ENCODE data around the gene LUC7L3. TPM values are rescaled to one million over a fixed set of nuclear protein-coding genes. Genes with fewer than 3 reads are reported as not detected.

LUC7L3 gene
- total and polyA plus RNA-seq, 2 of the 13 experiments (the other 11 are each of a cell fraction or from before 2014, with no cell fraction given), result 108 to 120 TPM

DNA sequence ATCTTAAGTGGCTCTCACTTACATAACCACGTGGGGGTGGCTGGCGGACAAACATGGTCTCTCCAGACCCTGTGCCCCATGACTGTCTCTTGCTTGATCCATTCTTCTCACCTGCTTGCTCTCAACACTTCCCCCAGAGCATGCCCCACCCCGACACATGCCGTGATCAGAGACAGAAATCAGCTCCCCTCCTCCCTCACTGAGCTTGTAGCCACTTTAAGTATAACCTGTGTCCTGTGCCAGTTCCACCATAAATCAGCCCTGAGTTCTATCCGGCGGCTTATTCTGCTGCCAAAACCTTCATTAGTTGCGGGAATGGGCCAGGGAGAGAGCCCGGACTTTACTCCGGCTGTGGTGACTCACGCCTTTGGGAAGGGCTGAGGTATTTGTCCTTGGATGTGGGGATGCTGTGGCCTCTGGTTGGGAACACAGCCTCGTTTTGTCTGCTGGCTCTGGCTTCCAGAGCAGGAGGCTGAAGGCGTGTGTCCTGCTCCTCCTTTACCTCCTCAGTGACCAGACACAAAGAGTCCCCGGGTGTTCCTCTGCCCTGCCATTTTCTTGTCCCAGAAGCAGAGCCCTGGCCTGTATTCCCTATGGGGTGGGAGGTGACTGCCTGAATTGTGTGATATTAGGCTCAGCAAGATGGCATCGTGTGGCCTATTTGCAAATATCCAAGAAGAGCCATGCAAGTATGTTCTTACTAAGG lies 32.8 kb upstream of the LUC7L3 start (continued):
- TF ChIP-seq TOPORS (CRISPR knock-in tag; IDR thresholded peaks at IDR 0.05) (no peak; the same call in 1 of the 2 replicates), MBNL3 (CRISPR knock-in tag; conservative IDR thresholded peaks at IDR 0.05) (no peak), ZNF232 (CRISPR knock-in tag; IDR thresholded peaks at IDR 0.05; ENCODE audit: borderline replicate concordance) (peak; percentile 84; the same call in 1 of the 2 replicates), TCF7 (IDR thresholded peaks at IDR 0.05; ENCODE audit: low read depth) (peak; percentile 49; the same call in 1 of the 2 replicates), ZNF766 (CRISPR knock-in tag; IDR thresholded peaks at IDR 0.05; ENCODE audit: borderline replicate concordance) (no peak), ZNF20 (CRISPR knock-in tag; IDR thresholded peaks at IDR 0.05) (0 out of 2 replicates have a peak, but pooled peaks have one; percentile 13), SNAPC2 (CRISPR knock-in tag; IDR thresholded peaks at IDR 0.05) (no peak; the same call in 1 of the 2 replicates), ZNF747 (CRISPR knock-in tag; IDR thresholded peaks at IDR 0.05; ENCODE audit: borderline replicate concordance) (peak; percentile 81; the same call in 1 of the 2 replicates), SALL2 (CRISPR knock-in tag; IDR thresholded peaks at IDR 0.05) (no peak; the same call in none of the 2 replicates), ARHGAP35 (CRISPR knock-in tag; IDR thresholded peaks at IDR 0.05; ENCODE audit: borderline replicate concordance) (no peak), MTF1 (CRISPR knock-in tag; IDR thresholded peaks at IDR 0.05) (no peak), HNF4G (IDR thresholded peaks at IDR 0.05; ENCODE audit: borderline replicate concordance, low read depth, low read length) (peak; percentile 91), HNF4G (CRISPR knock-in tag; IDR thresholded peaks at IDR 0.05; ENCODE audit: borderline replicate concordance, low read depth) (peak; percentile 96), ZNF761 (CRISPR knock-in tag; conservative IDR thresholded peaks at IDR 0.05) (no peak; the same call in 1 of the 2 replicates), ZNF136 (CRISPR knock-in tag; IDR thresholded peaks at IDR 0.05; ENCODE audit: low read depth) (peak; percentile 90; the same call in 1 of the 2 replicates), TRIM24 (CRISPR knock-in tag; IDR thresholded peaks at IDR 0.05) (no peak), ZNF552 (CRISPR knock-in tag; IDR thresholded peaks at IDR 0.05; ENCODE audit: borderline replicate concordance) (peak; percentile 49; the same call in 1 of the 2 replicates), PTBP1 (IDR thresholded peaks at IDR 0.05; ENCODE audit: low read depth, low read length, poor library complexity, severe bottlenecking) (no peak)
- TF ChIP-seq, protein P1, sequence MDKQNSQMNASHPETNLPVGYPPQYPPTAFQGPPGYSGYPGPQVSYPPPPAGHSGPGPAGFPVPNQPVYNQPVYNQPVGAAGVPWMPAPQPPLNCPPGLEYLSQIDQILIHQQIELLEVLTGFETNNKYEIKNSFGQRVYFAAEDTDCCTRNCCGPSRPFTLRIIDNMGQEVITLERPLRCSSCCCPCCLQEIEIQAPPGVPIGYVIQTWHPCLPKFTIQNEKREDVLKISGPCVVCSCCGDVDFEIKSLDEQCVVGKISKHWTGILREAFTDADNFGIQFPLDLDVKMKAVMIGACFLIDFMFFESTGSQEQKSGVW (CRISPR knock-in tag; IDR thresholded peaks at IDR 0.05; ENCODE audit: borderline replicate concordance), result no peak
- TF ChIP-seq, protein P2, sequence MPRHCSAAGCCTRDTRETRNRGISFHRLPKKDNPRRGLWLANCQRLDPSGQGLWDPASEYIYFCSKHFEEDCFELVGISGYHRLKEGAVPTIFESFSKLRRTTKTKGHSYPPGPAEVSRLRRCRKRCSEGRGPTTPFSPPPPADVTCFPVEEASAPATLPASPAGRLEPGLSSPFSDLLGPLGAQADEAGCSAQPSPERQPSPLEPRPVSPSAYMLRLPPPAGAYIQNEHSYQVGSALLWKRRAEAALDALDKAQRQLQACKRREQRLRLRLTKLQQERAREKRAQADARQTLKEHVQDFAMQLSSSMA (CRISPR knock-in tag; IDR thresholded peaks at IDR 0.05), result peak; percentile 78
- TF ChIP-seq, protein P3, sequence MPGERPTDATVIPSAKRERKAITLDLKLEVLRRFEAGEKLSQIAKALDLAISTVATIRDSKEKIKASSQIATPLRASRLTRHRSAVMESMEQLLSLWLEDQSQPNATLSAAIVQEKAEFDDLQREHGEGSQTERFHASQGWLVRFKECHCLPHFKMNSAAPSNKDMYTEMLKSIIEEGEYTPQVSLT (CRISPR knock-in tag; IDR thresholded peaks at IDR 0.05; ENCODE audit: borderline replicate concordance, low read depth), result no peak
- TF ChIP-seq, protein P4, sequence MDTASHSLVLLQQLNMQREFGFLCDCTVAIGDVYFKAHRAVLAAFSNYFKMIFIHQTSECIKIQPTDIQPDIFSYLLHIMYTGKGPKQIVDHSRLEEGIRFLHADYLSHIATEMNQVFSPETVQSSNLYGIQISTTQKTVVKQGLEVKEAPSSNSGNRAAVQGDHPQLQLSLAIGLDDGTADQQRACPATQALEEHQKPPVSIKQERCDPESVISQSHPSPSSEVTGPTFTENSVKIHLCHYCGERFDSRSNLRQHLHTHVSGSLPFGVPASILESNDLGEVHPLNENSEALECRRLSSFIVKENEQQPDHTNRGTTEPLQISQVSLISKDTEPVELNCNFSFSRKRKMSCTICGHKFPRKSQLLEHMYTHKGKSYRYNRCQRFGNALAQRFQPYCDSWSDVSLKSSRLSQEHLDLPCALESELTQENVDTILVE (CRISPR knock-in tag; IDR thresholded peaks at IDR 0.05), result peak; percentile 70
- TF ChIP-seq, protein P5, sequence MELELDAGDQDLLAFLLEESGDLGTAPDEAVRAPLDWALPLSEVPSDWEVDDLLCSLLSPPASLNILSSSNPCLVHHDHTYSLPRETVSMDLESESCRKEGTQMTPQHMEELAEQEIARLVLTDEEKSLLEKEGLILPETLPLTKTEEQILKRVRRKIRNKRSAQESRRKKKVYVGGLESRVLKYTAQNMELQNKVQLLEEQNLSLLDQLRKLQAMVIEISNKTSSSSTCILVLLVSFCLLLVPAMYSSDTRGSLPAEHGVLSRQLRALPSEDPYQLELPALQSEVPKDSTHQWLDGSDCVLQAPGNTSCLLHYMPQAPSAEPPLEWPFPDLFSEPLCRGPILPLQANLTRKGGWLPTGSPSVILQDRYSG (CRISPR knock-in tag; IDR thresholded peaks at IDR 0.05), result no peak
